HEK293T (cell line): ENCODE data around the gene DEPP1.

Source experiments
- CTCF ChIA-PET: fragments of 350-600 bp; formaldehyde crosslinking; extraction: SDS; loops from one replicate; lab custom pipeline; 2021; ENCODE audit warnings: antibody characterized with exemption, inconsistent platforms; lab: Yijun Ruan, JAX
- POLR2A ChIA-PET: fragments of 350-600 bp; formaldehyde crosslinking; extraction: SDS; loops from one replicate; lab custom pipeline; 2020; ENCODE audit warnings: antibody characterized with exemption, inconsistent platforms; lab: Yijun Ruan, JAX
- DNase-seq: peaks from one replicate; pipeline ENCODE4 v3.0.0; 2012; ENCODE audit warnings: mixed read lengths; ENCODE audit errors: extremely low spot score
- ARNT ChIP-seq: fragments of 450-650 bp; IDR thresholded peaks from 2 replicates; pipeline ENCODE4 v1.6.1; 2017; ENCODE audit warnings: mild to moderate bottlenecking
- BHLHE40 ChIP-seq: fragments of 450-650 bp; IDR thresholded peaks from 2 replicates; pipeline ENCODE4 v1.6.1; 2016; ENCODE audit warnings: mild to moderate bottlenecking, moderate library complexity, borderline replicate concordance
- CTBP1 ChIP-seq: fragments of 450-650 bp; IDR thresholded peaks from 2 replicates; pipeline ENCODE4 v1.6.1; 2016; ENCODE audit warnings: borderline replicate concordance
- ELF4 ChIP-seq: fragments of 450-650 bp; IDR thresholded peaks from 2 replicates; pipeline ENCODE4 v1.6.1; 2017; ENCODE audit warnings: antibody characterized with exemption
- FOXA1 ChIP-seq: fragments of 450-650 bp; IDR thresholded peaks from 2 replicates; pipeline ENCODE4 v1.6.1; 2016; ENCODE audit warnings: mild to moderate bottlenecking
- FOXK2 ChIP-seq: fragments of 450-650 bp; IDR thresholded peaks from 2 replicates; pipeline ENCODE4 v1.6.1; 2016; ENCODE audit warnings: mild to moderate bottlenecking
- FOXM1 ChIP-seq: fragments of 450-650 bp; IDR thresholded peaks from 2 replicates; pipeline ENCODE4 v1.6.1; 2017; ENCODE audit warnings: mild to moderate bottlenecking, borderline replicate concordance
- HDGF ChIP-seq: fragments of 450-650 bp; IDR thresholded peaks from 2 replicates; pipeline ENCODE4 v1.6.1; 2017; ENCODE audit warnings: antibody characterized with exemption, borderline replicate concordance
- L3MBTL2 ChIP-seq: fragments of 450-650 bp; conservative IDR thresholded peaks from 2 replicates; pipeline ENCODE4 v1.6.1; 2016; ENCODE audit warnings: mild to moderate bottlenecking
- LEF1 ChIP-seq: fragments of 450-650 bp; IDR thresholded peaks from 2 replicates; pipeline ENCODE4 v1.6.1; 2017; ENCODE audit warnings: mild to moderate bottlenecking, borderline replicate concordance
- NFRKB ChIP-seq: fragments of 450-650 bp; IDR thresholded peaks from 2 replicates; pipeline ENCODE4 v1.6.1; 2016; ENCODE audit warnings: mild to moderate bottlenecking, moderate library complexity
- SP1 ChIP-seq: fragments of 450-650 bp; IDR thresholded peaks from 2 replicates; pipeline ENCODE4 v1.6.1; 2017
- SUZ12 ChIP-seq: fragments of 450-650 bp; IDR thresholded peaks from 2 replicates; pipeline ENCODE4 v1.6.1; 2016; ENCODE audit warnings: mild to moderate bottlenecking
- TARDBP ChIP-seq: fragments of 450-650 bp; IDR thresholded peaks from 2 replicates; pipeline ENCODE4 v1.6.1; 2016
- ZNF384 ChIP-seq: fragments of 450-650 bp; IDR thresholded peaks from 2 replicates; pipeline ENCODE4 v1.6.1; 2016
- TF ChIP-seq, protein P1 (sequence below): fragments of 450-650 bp; IDR thresholded peaks from 2 replicates; pipeline ENCODE4 v1.6.1; 2016

DEPP1 gene

DNA sequence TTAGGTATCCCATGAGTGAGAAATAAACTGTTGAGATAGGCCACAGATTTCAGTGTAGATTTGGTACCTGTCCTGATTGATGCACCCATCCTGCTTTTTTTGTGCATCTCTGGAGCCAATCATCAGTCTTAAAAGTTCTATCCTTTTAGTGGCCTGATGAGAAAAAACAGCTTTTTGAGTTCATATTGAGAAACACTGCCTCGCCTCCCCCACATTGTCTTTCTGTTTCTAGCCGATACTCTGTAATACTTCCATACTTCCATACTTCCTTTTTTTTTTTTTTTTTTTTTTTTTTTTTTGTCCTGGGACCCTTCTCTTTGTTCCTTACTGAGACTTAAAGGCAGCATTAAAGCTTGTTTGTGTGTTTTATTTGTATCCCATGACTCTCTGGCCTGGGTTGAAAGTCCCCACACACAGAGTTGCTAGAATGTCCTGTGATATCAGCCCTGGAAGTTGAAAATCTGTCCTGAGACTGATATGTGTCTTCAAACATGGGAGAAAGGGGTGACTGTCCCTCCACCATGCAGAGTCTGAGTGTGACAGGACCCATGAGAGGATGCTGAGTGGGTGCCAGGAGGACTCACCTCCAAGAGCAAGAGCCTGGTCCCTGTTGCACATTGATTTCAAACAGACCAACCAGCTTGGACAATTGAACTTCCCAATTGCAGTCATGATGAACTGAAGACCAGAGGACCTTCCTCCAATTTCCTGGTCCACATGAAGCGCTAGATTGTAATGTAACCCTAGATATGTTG, 27.8 kb upstream of the DEPP1 start:
- POLR2A ChIA-PET, result no interaction called here
- CTCF ChIA-PET, result interaction anchor here (1.0 to 2.4 kb wide), 2 partner anchors 74 to 244 kb away, joined by 4 to 8 read pairs; no protein-coding TSS in a partner anchor
- no peak for DNase-seq
- TF ChIP-seq, protein P1, sequence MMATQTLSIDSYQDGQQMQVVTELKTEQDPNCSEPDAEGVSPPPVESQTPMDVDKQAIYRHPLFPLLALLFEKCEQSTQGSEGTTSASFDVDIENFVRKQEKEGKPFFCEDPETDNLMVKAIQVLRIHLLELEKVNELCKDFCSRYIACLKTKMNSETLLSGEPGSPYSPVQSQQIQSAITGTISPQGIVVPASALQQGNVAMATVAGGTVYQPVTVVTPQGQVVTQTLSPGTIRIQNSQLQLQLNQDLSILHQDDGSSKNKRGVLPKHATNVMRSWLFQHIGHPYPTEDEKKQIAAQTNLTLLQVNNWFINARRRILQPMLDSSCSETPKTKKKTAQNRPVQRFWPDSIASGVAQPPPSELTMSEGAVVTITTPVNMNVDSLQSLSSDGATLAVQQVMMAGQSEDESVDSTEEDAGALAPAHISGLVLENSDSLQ, result no peak
- no peak for TF ChIP-seq SUZ12
- no peak for TF ChIP-seq TARDBP

GRCh38 chr10:45005284-45005683, 26.7 kb upstream of the DEPP1 start:
- ChIA-PET CTCF (interaction anchor here (0.6 kb wide), 1 partner anchor 11 kb away, joined by 3 read pairs; no protein-coding TSS in a partner anchor), POLR2A (no interaction called here)
- no peak for DNase-seq
- TF ChIP-seq NFRKB, result no peak
- no peak for TF ChIP-seq HDGF
- no peak for TF ChIP-seq ARNT
- TF ChIP-seq L3MBTL2, result no peak
- no peak for TF ChIP-seq ELF4
- TF ChIP-seq, protein P1, result no peak
- TF ChIP-seq LEF1, result no peak
- no peak for TF ChIP-seq TARDBP
- TF ChIP-seq ZNF384, result no peak
- no peak for TF ChIP-seq FOXM1
- no peak for TF ChIP-seq CTBP1
- no peak for TF ChIP-seq BHLHE40
- TF ChIP-seq SP1, result no peak
- TF ChIP-seq SUZ12, result no peak
- TF ChIP-seq FOXA1, result no peak
- TF ChIP-seq FOXK2, result no peak

- TF ChIP-seq NFRKB, result no peak
- TF ChIP-seq FOXA1, result no peak
- no peak for TF ChIP-seq HDGF
- no peak for TF ChIP-seq SP1
- TF ChIP-seq SUZ12, result no peak
- no peak for TF ChIP-seq LEF1
- no peak for TF ChIP-seq ZNF384
- no peak for TF ChIP-seq BHLHE40
- no peak for TF ChIP-seq ARNT
- TF ChIP-seq ELF4, result no peak
- TF ChIP-seq FOXM1, result no peak
- no peak for TF ChIP-seq FOXK2
- TF ChIP-seq TARDBP, result no peak
- TF ChIP-seq, protein P1, result no peak
- no peak for TF ChIP-seq L3MBTL2
- TF ChIP-seq CTBP1, result no peak
- ChIA-PET CTCF (no interaction called here), POLR2A (no interaction called here)
- no peak for DNase-seq
These were observed 26.1 kb upstream of the DEPP1 start for GRCh38 chr10:45004661-45005060.

DNA sequence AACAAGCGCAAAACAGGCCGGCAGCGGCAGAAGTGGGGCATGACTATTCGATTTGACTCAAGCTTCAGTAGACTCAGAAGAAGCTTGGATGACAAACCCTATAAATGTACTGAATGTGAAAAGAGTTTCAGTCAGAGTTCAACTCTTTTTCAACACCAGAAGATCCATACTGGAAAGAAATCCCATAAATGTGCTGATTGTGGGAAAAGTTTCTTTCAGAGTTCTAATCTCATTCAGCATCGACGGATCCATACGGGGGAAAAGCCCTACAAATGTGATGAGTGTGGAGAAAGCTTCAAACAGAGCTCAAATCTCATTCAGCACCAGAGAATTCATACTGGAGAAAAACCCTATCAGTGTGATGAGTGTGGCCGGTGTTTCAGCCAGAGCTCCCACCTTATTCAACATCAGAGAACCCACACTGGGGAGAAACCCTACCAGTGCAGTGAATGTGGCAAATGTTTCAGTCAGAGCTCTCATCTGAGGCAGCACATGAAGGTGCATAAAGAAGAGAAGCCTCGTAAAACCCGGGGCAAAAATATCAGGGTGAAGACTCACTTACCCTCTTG, 24.9 kb upstream of the DEPP1 start:
- ChIA-PET CTCF (interaction anchor here (0.6 to 1.0 kb wide), 2 partner anchors 31 to 148 kb away, joined by 3 read pairs; no protein-coding TSS in a partner anchor), POLR2A (no interaction called here)
- TF ChIP-seq HDGF (no peak), LEF1 (no peak)
- no peak for DNase-seq

DNA sequence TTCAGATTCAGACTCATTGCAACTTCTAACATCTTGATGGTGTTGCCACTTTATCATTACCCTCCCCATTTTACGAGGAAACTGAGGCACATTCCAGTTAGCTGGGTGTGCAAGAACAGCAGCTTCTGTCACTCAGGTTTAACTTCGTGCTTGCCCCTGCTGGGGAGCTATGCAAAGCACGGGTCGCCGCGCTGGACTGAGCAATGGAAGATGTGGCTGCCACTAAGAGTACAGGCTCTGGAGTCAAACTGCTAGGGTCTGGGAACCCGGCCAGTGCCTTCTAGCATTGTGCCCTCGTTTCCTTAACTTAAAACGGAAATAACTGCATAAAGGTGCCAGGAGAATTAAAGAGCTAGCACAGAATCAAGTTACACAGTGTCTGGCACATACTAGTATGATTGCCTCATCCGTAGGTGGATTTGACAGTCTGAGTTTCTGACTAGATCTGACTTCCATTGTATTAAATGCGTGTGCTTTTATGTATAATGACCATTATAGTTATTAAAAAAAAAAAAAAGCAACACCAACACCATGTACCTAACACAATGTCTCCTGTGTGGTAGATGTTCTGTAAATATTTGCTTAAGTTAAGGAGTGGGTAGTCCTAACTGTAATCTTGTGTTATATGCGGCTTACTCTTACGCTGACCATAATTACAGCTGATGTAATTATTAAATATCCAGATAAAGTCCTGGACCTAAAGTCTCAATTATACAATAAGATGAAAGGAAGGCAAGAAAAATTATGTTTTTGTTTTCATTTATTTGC, 23.0 kb upstream of the DEPP1 start:
- no peak for TF ChIP-seq FOXK2
- no peak for TF ChIP-seq SP1
- TF ChIP-seq ZNF384, result no peak
- no peak for TF ChIP-seq BHLHE40
- TF ChIP-seq, protein P1, result peak; percentile 77
- no peak for TF ChIP-seq HDGF
- no peak for TF ChIP-seq SUZ12
- TF ChIP-seq CTBP1, result no peak
- TF ChIP-seq L3MBTL2, result peak; percentile 84
- TF ChIP-seq FOXA1, result no peak
- POLR2A ChIA-PET, result interaction anchor here (2.2 kb wide), 1 partner anchor 23 kb away, joined by 9 read pairs; the partner anchor contains the start of gene DEPP1
- CTCF ChIA-PET, result no interaction called here
- peak; percentile 42 for DNase-seq
